Chondrocyte (in vitro differentiated cells): ENCODE results near the gene FAM50B. TPM values are rescaled to one million over a fixed set of nuclear protein-coding genes. Genes with fewer than 3 reads are reported as not detected.

ENCODE experiments used
- DNase-seq: peaks from one replicate; pipeline ENCODE4 v3.0.0; 2021; ENCODE audit warnings: mixed read lengths, low spot score
- H3K27ac Mint-ChIP-seq: one replicate; pipeline ENCODE4 v1.8.0; 2021; ENCODE audit warnings: mild to moderate bottlenecking, moderate library complexity, mixed read lengths; ENCODE audit not compliant: unreplicated experiment
- H3K27me3 Mint-ChIP-seq: 2 replicates; pipeline ENCODE4 v1.8.0; 2021; ENCODE audit warnings: low read depth, mixed read lengths
- H3K36me3 Mint-ChIP-seq: 2 replicates; pipeline ENCODE4 v1.8.0; 2021; ENCODE audit warnings: low read depth, mixed read lengths
- H3K4me1 Mint-ChIP-seq: 2 replicates; pipeline ENCODE4 v1.8.0; 2021; ENCODE audit warnings: low read depth, mild to moderate bottlenecking, mixed read lengths
- H3K4me3 Mint-ChIP-seq: one replicate; pipeline ENCODE4 v1.8.0; 2021; ENCODE audit warnings: mild to moderate bottlenecking, moderate library complexity, mixed read lengths; ENCODE audit not compliant: unreplicated experiment
- H3K9me3 Mint-ChIP-seq: 2 replicates; pipeline ENCODE4 v1.8.0; 2021; ENCODE audit warnings: low read depth, mixed read lengths
- CTCF ChIP-seq: fragments of 200-600 bp; sonication (generic); IDR thresholded peaks from 2 replicates; pipeline ENCODE4 v1.5.0; 2021; ENCODE audit warnings: antibody characterized with exemption, mild to moderate bottlenecking, moderate library complexity
- total RNA-seq: library from RNA; stranded (reverse); gene quantifications from 3 replicates; pipeline ENCODE4 v1.2.1, GENCODE V29; 2021

FAM50B gene
- total RNA-seq, 1 donor from 2014 or later: 1.8 TPM

DNA sequence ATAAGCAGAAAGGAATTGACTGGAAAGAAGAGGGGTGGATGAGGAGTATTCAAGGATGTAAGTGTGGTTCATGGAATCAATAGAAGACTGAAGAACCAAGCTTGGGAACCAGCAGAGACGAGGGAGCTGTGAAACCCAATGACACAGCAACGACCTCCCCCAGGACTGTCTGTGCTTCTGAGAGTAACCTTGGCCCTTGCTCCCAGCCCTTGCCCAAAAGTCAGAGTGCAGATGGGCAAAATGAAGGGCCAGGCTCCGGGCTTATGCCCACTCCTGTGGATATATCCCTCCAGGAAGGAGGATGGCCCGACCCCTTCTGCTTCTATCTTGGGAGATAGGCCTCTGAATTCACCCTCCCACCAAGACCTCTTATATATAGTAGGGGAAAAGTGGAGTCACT is 24.9 kb downstream of the FAM50B start:
- H3K4me3 Mint-ChIP-seq: no peak overlapping the region
- no peak for TF ChIP-seq CTCF
- H3K9me3 Mint-ChIP-seq: no peaks in the 10 kb centered on the region
- H3K4me1 Mint-ChIP-seq: peaks cover 48% of the 10 kb centered on the region
- H3K27me3 Mint-ChIP-seq: no peaks in the 10 kb centered on the region
- H3K36me3 Mint-ChIP-seq: no peaks in the 10 kb centered on the region
- DNase-seq: no peak
- H3K27ac Mint-ChIP-seq: no peak overlapping the region

- no peak for DNase-seq
- H3K27ac Mint-ChIP-seq: no peak overlapping the region
- peaks cover 36% of the 10 kb centered on the region for H3K4me1 Mint-ChIP-seq
- H3K9me3 Mint-ChIP-seq: no peaks in the 10 kb centered on the region
- no peaks in the 10 kb centered on the region for H3K27me3 Mint-ChIP-seq
- no peak overlapping the region for H3K4me3 Mint-ChIP-seq
- H3K36me3 Mint-ChIP-seq: no peaks in the 10 kb centered on the region
- TF ChIP-seq CTCF: no peak
Observed at GRCh38 chr6:3875486-3875885, 26.3 kb downstream of the FAM50B start.

DNA sequence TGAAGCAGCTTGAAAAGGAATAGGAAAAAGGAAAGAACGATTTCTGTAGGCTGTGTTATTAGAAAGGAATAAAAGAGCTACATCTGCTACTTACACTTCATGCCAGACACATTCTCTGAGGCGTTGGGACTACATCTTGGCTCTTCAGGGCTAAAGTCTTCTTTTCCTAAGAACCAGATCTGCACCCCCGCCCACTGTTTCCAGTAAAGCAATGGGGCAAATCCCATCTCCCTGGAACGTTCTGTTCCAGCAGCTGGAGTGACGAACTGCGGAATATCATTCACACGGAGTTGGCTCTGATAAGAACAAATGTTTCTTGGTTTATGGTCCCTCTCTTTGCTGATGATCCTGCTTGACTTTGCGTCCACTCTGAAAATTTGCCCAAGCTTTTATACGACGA is 26.9 kb downstream of the FAM50B start:
- no peak for DNase-seq
- Mint-ChIP-seq H3K27me3 (no peaks in the 10 kb centered on the region), H3K4me3 (no peak overlapping the region), H3K36me3 (no peaks in the 10 kb centered on the region), H3K27ac (peak overlapping the region; percentile 42), H3K9me3 (no peaks in the 10 kb centered on the region), H3K4me1 (peaks cover 36% of the 10 kb centered on the region)
- no peak for TF ChIP-seq CTCF

DNA sequence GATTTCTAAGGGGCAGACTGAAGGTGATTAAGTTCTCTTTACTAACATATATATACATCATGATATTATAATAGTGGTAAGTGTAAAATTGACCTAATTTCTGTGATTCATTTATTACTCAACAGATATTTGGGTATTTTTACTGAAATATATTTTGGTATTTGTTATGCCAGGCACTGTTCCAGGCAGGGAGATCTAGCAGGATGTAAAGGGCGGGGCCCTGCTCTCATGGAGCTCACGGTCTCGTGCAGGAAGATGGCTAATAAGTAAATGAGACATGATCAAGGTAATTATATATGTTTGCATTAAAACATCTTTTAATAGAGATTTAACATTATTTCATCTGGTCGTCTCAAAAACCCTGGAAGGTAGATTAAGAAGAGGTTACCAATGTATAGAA is 27.7 kb downstream of the FAM50B start:
- Mint-ChIP-seq H3K27ac (no peak overlapping the region), H3K27me3 (no peaks in the 10 kb centered on the region), H3K9me3 (no peaks in the 10 kb centered on the region), H3K4me1 (peaks cover 36% of the 10 kb centered on the region), H3K4me3 (no peak overlapping the region), H3K36me3 (no peaks in the 10 kb centered on the region)
- no peak for TF ChIP-seq CTCF
- DNase-seq: no peak

DNA sequence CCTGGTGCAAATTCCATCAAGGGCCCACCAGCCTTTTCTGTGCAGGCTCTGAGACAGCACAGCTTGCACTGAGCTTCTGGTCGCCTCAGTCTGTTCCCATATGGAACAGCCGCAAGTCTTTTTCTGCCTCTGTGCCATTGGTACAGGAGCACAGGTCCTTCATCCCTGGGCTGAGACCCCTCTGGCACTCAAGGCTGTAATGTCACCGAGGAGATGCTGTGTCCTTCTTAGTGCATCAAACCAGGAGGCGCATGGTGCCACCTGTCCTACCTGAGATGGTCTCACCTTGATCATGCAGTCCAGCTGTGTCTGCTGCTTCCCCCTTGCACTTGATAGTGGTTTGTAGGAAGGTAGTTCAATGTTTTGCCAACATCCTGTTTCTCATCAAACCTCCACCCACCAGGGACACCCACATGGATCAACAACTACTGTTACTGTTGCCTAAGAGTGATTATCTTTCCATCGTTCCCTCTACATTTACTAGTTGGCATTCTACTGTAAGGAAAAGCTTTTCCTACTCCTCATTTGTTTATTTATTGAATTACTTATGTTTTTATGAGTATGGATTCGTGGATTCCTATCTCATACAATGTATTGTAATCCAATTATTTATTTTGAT is 29.0 kb downstream of the FAM50B start:
- DNase-seq: no peak
- Mint-ChIP-seq H3K9me3 (no peaks in the 10 kb centered on the region), H3K27ac (no peak overlapping the region), H3K36me3 (no peaks in the 10 kb centered on the region), H3K4me3 (no peak overlapping the region), H3K4me1 (peaks cover 44% of the 10 kb centered on the region), H3K27me3 (no peaks in the 10 kb centered on the region)
- no peak for TF ChIP-seq CTCF
